Left renal cortex interstitium (tissue), 4 donors: ENCODE results near the gene NDFIP2. TPM values are rescaled to one million over a fixed set of nuclear protein-coding genes. Genes with fewer than 3 reads are reported as not detected.

Source experiments
- DNase-seq, 4 donors: peaks; one replicate each; pipeline ENCODE4 v3.0.0-alpha.2; 2013; ENCODE audit warnings: low read depth in 4 of 4, low spot score in 2 of 4, missing footprints in 1 of 4
- polyA plus RNA-seq, 4 donors: library from polyadenylated mRNA; unstranded; fragments of 120-200 nt; gene quantifications; one replicate each; pipeline ENCODE4 v1.2.1, GENCODE V29; 2013; ENCODE audit not compliant: insufficient read length in 4 of 4

The NDFIP2 gene
- polyA plus RNA-seq, 4 donors = 52.1 to 59.4 (median 56.5) TPM

DNA sequence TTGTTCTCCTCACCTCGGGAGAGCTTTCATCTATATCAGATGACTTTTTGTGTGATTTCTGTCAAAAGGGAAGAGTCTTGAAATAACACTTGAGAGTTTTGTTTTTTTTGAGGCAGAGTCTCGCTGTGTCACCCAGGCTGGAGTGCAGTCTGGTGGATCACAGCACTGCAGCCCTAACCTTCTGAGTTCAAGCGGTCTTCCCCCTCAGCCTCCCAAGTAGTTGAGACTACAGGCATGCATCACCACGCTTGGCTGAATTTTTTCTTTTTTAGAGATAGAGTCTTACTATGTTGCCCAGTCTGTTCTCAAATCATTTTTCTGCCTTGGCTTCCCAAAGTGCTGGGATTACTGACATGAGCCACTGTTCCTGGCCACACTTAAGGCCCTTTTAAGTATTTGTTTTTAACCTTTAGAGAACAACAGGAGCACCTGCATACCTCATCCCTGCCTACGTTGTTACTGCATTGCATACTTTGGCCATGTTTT is 11.4 kb downstream of the NDFIP2 start:
- DNase-seq = no peak

DNA sequence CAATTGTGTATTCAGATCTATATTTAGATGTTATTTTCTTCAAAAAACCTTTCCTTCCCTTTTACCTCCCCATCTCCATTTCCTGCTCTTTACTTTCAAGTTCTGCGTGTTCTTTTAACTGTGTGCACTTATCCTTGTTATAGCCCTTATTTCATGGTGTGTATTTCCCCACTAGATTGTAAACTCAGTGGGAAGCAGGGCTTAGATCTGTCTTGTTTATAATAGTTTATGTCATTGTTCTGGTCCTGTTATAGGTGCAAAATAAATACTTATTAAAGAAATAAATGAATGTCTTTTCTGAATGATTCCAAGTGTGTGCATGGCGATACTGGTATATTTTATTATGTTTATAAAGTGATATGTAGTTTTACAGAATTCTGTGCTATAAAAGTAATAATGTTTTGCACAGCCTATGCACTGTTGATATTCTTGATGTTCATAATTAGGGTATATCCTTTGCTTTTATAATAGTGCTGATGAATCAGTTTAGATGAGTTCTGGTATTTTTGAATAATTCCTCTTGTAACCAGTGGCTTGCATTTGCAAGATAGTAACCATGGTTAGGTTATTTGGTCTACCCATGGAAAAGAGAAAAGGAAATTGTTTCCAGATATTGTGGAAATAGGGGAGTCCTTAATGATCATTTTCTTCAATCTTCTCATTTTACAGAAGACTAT is 12.1 kb downstream of the NDFIP2 start:
- no peak for DNase-seq

DNA sequence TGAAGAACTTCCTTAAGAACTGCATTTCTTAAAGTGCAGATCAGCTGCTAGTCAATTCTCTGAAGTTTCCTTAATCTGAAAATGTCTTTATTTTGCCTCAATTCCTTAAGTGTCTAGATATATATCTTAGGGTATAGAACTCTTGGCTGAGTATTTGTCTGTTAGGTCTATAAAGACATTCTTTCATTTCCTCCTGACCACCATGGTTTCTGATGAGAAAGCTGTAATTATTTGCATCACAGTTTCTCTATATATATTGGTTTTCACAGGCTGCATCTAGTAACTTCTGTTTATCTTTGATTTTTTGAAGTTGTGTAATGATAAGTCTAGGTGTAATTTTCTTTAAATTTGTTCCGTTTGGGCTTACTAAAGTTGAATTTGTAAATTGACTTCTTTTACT is 15.2 kb downstream of the NDFIP2 start:
- DNase-seq = no peak

DNA sequence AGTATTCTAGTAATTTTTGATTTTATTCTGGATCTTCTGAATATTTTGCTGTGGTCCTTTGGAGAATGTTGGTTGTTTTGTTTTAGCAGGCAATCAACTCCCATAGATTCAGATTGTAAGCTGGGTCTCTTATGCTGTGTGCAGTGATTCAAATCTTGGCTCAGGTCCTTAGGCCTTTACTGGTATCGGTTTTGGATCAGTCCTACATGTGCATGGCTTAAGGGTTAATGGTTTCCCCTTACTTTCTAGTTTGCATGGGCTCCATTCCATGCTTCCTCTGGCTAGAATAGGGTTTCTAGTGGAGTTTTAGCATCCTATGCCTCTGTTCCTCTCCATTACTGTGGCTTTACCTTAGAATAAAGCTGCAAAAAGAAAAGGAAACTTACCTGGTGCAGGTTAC is 16.1 kb downstream of the NDFIP2 start:
- no peak for DNase-seq

DNA sequence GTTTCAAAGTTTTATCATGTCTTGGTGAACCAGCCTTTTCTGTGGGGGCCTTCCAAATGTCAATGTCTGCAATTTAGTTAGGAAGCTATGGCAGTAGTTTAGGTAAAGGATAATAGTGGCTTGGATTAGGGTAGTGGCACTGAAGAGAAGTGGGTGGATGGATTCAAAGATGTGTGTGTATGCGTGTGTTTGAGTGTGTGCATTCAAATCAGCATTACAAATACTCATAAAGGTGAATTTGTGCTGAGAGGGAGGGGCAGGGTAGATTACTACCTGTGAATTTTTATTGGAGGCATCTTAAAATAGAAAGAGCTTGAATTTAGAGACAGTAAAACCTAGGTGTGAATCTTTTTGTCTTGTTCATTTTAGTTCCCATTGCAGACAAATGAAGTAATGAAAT is 16.9 kb downstream of the NDFIP2 start:
- DNase-seq = no peak

DNA sequence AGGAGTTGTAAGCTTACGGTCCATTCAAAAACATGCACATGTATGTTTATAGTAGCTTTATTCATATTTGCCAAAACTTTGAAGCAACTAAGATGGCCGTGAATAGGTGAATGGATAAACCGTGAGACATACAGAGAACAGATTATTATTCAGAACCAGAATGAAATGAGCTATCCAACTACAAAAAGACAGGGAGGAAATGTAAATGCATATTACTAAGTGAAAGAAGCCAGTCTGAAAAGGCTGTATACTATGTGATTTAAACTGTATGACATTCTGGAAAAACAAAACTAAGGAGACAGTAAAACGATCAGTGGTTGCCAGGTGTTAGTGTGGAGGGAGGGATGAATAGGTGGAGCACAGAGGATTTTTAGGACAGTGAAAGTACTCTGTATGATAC is 19.9 kb downstream of the NDFIP2 start:
- no peak for DNase-seq

DNA sequence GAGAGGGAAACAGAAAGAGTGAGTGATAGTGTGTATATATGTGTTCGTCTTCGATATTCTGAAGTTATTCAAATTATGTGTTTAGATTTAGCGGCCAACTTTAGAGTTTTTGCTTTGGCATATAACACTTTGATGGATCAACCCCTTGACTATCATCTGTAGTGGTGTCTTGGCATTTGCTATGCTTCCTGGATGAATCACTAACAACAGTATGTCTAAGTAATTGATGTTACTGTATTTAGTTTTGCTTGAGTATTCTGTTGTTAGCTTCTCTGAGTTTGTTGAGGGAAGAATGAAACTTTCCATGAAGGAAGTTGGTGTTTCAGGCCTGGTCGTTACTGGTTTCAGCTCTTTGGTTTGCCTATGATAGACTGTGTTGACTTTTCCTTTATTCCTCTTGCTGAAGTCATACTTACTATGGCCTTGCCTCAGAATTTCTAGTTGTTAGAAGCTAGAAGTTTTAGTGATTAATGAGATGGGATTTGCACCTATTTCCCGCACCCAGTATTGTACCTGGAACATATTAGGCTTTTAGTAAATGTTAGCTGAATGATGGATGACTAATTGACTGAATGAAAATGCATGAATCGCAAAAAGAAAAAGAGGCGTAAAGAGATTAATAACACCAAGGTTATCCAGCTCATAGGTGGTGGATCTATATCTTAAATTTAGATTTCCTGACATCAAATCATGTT is 20.7 kb downstream of the NDFIP2 start:
- no peak for DNase-seq

DNA sequence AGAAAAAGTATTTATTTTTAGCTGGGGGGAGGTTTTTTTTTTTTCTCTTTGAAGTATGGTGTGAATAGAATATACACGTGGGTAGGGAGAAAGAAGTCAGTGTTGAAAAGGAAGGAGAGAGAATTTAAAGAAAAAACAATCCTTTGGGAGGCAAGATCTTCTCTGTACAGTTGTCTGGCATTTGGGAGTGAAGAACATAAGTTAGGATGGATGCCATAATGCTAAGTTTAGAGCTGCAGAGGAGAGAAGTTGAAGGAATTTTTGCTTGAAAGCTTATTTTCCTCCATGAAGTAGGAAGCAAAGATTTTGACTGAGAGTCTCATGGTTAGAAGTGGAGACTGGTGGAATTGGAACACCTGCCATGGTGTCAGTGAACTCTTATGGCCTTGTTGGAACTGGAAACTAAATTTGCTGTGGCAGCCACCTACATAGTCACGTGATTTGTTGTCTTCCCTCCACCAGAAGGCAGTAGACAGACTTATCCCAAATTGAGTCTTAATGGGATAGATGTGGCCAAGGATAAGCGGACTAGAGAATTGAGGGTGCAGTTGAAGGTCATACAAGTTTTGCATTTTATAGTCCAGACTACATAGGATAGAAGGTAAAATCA is 22.0 kb downstream of the NDFIP2 start:
- no peak for DNase-seq

DNA sequence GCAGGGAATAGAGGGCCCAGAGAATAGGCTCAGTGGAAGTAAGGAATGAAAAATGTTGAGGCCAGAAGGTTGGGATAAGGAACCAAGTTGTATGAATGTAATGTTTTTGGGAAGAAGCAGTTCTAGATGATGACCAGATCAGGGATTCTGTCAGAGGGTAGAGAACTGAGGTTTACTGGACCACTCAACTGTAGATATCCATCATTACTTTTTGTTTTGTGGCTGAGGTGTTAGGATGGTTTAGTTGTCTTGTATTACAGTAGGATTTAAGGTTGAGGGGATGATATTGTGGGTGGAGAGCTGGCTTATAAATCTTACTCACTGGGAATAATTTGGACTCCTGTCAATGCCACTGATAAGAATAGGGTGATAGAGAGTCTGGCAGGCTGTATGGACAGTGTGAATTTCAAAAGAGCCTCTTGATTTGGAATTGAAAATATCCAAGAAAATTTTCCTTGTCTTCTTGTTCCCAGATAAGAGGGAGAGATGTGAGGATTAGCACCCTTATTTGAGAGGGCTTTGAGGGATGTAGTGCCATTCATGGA is 22.6 kb downstream of the NDFIP2 start:
- DNase-seq = no peak

DNA sequence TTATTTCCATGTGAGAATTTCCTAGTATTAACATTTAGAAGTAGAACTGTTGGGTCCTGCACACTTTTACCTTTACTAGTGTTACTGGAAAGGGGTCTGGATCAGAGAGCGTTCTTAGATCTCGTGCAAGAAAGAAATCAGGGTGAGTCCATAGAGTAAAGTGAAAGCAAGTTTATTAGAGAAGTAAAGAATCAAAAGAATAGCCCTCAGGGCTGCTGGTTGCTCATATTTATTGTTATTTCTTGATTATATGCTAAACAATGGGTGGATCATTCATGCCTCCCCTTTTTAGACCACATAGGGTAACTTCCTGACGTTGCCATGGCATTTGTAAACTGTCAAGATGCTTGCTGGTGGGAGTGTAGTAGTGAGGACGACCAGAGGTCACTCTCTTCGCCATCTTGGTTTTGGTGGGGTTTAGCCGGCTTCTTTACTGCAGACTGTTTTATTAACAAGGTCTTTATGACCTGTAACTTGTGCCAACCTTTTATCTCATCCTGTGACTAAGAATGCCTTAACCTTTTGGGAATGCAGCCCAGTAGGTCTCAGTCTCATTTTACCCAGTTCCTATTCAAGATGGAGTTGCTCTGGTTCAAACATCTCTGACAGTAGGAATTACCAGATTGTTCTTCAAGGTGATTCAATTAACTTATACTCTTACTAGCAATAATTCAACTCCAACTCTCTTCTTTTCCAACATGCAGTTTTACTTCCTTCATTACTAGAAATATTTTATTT is 27.4 kb downstream of the NDFIP2 start:
- no peak for DNase-seq

DNA sequence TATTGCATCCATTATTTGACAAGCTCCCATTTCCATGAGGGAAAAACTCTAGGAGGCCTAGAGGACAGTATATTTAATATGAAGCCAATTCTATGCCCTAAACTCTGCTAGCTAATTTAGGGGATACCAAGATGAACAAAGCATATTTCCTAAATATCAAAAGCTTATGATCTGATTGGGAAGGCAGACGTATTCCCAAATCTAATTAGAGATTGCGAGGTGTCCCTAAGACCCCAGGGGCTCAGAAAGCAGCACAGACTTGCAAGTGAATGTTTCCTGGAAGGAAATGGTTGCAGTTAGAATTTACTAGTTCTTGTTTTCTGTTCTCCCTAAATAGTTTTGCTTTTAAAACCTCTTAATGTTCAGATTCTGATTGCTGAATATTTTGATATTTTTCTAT is 30.7 kb downstream of the NDFIP2 start:
- no peak for DNase-seq

DNA sequence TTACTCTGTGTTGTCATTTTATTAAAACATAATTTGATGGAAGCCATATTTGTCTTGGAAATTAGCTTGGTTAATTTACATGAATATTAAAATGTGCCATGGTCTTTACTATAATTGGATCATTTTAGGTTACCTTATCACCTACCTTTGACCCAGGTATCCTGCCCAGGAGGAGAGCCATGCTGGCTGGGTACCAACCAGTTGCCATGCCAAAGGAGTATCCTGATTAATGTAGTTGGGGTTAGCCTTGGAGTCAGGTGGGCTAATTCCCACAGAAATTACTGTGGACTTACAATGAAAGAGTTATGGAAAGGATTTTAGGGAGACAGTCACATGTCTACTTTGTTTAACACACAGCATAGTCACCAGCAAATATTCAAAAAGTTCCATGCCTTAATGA is 32.0 kb downstream of the NDFIP2 start:
- no peak for DNase-seq

DNA sequence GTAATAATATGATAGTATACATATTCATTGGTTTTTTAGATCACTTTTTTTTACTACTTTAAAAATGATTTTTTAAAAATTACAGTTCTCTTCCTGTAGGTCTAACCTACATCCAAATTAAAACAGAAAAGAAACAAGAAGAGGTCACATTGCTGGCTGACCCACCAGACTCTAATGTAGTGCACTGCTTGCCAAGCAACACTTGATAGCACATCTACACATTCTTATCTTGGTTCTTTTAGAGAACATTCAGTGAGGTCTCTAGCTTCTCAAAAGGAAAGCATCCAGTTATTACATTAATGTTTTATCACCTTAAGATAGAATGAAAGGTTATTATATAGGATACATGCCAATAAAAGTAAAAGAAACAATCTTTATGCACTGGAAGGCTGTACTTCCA is 35.6 kb downstream of the NDFIP2 start:
- DNase-seq = no peak

DNA sequence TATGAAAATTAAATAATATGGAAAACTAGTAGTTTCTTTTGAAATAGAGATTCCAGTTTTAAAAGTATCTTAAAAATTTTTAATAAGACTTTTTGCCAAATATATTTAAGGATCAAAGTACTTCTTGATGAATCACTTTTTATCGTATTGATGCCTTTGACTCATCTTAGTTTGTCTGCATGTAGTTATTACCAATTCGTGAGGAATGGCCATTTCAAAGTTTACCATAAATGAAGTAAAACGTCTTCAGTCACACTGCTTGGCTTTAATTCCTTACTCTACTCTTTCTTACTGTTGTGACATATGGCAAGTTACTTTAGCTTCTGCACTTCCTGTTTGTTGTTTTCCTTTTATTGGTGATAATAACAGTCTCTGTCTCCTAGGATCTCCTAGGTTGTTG is 38.3 kb downstream of the NDFIP2 start:
- DNase-seq = no peak

DNA sequence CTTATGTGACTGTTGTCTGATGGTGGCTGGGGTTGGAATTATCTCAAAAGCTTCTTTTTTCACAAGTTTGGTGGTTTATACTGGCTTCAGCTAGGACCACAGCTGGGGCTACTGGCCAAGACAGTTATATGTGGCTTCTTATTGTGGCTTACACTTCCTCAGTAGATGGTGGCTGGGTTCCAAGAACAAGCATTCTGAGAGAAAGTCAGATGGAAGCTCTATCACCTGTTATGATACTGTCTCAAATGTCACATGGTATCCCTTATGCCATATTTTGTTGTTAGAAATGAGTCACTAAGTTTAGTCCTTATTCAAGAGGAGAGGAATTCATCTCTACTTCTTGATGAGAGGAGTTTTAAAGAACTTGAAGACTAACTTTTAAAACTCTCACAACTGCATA is 41.6 kb downstream of the NDFIP2 start:
- DNase-seq = no peak

DNA sequence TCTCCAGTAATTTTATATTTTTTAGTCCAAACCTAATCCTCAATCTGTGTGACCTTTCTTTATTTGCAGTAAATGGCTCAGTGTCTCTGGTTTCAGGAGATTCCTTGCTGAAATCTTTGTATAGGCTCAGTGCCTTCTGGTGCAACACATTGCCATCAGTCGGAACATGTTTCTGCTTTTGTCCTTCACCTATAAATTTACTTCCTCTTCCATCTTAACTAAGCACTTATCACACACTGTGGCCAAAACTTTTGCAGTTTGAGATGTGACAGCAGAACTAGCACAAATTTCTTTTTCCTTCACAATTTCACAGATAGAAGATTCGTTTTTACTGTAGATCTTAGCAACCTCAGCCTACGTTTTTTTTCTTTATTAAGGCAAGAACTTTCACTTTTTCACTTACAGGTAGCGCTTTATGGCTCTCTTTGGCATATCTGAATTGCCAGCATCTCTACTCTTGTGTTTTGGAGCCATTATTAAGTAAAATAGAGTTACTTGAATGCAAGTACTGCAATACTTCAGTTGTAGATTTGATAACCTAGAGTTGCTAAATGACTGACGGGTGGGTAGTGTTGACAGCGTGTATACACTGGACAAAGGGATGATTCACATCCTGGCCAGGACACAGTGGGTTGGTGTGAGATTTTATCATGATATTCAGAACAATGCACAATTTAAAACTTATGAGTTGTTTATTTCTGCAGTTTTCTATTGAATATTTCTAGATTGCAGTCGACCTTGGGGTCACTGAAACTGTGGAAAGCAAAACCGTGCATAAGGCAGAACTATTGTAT is 44.3 kb downstream of the NDFIP2 start:
- DNase-seq = no peak

DNA sequence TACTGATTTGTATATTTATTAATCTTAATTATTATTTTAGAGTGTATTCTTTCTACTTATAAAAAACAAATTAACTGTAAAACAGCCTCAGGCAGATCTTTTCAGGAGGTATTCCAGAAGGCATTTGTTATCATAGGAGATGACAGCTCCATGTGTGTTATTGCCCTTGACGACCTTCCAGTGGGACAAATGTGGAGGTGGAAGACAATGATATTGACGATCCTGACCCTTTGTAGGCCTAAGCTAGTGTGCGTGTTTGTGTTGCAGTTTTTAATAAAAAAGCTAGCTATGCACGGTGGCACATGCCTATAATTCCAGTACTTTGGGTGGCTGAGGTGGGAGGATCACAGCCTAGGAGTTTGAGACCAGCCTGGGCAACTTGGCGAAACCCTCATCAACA is 46.7 kb downstream of the NDFIP2 start:
- DNase-seq = no peak

DNA sequence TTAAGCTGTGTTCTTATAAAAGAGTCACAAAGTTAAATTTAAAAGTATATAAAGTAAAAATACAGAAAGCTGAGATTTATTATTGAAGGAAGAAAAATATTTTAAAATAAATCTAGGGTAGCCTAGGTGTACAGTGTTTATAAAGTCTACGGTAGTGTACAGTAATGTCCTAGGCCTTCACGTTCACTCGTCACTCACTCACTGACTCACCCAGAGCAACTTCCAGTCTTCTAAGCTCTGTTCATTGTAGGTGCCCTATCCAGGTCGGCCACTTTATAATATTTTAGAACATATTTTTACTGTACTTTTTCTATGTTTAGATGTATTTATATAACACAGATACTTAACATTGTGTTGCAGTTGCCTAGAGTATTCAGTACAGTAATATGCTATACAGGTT is 47.4 kb downstream of the NDFIP2 start:
- no peak for DNase-seq

DNA sequence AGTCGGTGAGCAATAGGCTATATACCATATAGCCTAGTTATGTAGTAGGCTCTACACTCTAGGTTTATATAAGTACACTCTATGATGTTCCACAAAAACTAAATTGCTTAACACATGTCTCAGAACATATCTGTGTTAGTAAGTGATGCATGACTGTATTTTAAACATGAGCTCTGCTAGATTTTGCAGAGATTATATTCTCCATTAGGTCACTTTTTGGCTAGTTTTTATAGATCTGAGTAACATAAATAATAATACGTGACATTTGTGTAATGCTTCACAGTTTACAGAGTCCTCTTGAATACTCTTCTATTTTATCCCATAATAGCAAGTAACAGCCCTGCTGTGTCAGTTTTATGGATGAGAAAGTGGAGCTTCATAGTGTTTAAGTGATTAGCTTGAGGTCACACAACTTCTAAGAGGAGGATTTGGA is 47.8 kb downstream of the NDFIP2 start:
- DNase-seq = no peak

DNA sequence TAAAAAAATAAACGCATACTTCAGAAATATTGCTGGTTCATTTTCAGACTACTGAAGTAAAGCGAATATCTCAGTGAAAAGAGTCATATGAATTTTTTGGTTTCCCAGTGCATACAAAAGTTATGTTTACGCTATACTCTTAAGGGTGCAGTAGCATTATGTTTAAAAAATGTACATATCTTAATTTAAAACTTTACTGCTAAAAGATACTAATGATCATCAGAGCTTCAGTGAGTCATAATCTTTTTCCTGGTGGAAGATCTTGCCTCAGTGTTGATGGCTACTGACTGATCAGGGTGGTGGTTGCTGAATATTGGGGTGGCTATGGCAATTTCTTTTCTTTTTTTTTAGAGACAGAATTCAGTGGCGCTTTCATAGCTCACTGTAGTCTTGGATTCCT is 48.9 kb downstream of the NDFIP2 start:
- DNase-seq = no peak
